OCI-LY3 (cell line): ENCODE results near the gene C1QTNF2.

ENCODE experiments used
- CTCF ChIP-seq: fragments of 200-600, 300-600 bp; sonication (generic); IDR thresholded peaks from 2 replicates; pipeline ENCODE4 v1.5.1; 2014; ENCODE audit warnings: antibody characterized with exemption, low read length, low read depth
- EZH2phosphoT487 ChIP-seq: fragments of 200-600 bp; shearing (Covaris generic); IDR thresholded peaks from 2 replicates; pipeline ENCODE4 v1.6.1; 2018; ENCODE audit warnings: antibody characterized with exemption, mixed run types, low read depth

GRCh38 chr5:160395111-160395510, 24.7 kb upstream of the C1QTNF2 start:
- TF ChIP-seq CTCF = no peak
- TF ChIP-seq EZH2phosphoT487 = no peak
